A172 (cell line): ENCODE results near the gene NF2. TPM values are rescaled to one million over a fixed set of nuclear protein-coding genes. Genes with fewer than 3 reads are reported as not detected.

ENCODE experiments used
- DNase-seq: peaks from one replicate; pipeline ENCODE4 v3.0.0-alpha.2; 2015; ENCODE audit warnings: low spot score
- total RNA-seq: library from RNA; depleted of rRNA; stranded (reverse); fragments of >200 nt; shearing (Covaris generic); gene quantifications from 2 replicates; pipeline ENCODE4 v1.2.3, GENCODE V29; 2014

Gene NF2
- total RNA-seq, 1 experiment from 2014 or later: 3.7 TPM

DNA sequence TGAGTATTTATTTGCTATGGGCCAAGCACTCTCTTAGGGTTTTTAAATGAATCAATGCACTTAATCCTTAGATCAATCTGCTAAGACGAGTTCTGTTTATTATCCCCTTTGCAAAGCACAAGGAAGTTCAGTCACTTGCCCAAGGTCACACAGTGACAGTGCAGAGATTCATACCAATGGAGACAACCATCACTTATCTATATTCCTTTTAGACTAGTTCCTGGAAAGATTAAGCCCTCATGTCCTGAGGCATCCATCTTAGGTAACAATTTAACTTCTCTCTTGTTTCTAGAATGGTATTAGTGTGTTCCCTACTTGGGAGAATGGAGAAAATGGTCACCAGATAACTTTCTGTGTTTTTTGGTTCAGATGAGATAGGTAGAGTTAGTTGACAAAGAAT lies 28.3 kb downstream of the NF2 start:
- DNase-seq: no peak

DNA sequence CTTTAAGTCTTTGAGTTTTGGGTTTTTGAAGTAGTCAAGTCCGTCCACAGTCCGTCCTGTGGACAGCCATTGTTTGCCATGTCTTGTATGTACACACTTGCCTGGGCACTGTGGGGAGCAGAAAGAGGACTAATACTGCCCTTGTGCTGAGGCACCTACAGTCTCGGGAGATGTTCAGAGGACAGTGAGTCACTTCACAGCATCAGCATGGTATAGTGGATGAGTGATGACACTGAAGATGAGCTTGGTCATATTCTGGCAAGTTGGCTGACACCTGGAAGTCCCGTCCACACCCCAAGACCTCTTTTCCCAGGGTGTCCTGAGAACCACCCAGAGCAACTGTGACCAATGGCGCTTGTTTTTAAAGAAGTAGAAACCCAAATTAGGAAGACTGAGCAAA lies 29.2 kb downstream of the NF2 start:
- DNase-seq: no peak

DNA sequence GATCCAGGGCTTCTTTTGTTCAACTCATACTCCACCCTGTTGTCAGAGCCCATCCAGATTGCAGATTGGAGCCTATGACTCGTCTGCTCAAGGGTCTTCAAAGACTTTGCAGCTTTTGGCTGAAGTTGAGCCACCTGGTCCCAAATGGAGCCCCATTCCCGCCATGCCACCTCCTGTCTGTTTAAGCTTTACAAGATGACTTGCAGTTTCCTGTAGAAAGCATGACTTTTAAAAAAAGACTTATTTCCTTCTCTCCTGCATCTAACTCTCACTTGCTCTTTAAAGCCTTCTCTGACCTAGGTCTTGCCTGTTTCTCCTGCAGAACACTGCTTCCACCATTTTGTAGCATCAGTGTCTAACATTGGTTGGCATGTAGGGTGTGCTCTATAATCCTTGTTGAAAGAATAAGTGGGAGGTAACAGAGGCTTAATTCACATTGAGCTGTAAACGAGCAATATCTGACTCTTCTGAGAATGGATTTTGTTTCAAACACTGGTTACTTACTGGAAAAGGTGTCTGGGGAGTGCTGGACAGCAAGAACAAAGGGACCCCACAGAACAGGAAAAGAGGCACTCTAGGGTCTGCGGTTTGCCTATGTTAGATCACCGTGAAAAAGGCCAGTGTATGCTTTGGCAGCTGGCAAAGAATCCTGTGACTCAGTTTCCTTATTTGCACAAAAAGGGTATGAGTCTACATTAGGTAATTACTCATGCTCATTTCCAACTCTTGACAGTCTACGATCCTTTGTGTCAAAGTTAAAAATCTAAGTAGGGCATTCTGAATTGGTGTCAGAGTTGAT lies 30.3 kb downstream of the NF2 start:
- DNase-seq: no peak

DNA sequence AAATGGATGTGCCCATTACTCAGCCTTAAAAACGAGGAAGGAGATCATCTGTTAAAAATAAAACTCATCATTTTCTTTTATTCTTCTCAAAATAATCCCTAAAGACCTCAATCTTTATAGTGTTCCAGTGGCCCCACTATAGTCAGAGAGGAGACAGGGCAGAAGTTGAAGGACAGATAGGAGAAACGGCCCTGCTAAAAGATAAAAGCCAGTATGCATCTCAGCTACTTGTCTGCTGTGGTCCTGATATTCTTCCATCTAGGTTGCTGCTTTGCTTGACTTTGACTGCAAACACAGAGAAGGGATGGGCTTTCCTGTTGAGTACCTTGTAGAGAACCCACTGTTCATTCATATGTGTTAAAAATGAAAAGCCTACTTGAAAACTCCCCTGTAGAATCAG lies 31.4 kb downstream of the NF2 start:
- no peak for DNase-seq

DNA sequence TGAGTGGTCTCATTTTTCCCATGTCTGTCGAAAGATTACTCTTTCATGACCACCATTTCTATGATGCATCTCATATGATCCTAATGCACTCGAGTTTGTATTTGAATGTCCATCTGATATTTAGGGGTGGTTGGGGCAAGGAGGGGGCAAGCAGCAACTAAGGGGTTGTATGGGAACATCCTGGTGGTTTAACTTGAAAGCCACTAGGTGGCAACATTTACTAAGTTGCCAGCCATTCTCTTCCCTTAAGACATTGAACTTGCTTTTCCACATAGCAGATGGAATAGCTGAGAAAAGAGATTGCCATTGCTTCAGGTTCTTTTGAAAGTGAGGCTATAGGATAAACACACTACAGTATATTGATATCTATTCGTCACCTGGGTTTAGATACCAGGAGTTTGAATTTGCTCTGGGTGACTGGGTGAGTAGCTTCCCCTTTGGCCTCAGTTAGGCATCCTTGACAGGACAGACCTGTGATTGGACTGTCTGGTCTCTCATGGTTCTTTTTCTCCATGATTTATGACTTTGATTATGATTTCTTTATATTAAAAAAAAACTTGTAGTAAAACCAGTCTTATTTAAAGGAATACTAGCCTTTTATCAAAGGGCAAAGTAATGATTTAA lies 32.4 kb downstream of the NF2 start:
- DNase-seq: peak; percentile 36

DNA sequence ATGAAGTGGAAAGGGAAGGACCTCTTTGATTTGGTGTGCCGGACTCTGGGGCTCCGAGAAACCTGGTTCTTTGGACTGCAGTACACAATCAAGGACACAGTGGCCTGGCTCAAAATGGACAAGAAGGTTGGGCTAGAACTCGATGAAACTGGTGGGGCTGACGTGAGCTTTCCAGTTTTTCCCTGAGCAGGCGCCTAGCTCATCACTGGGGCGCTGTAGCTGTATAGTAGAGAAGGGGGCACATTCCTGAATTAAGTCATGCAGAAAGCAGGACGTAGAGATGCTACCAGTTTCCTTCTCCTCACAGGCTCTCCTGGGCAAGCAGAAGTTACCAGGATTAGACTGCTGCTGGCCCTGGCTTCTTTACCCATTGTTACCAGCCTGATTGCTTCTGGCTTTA lies 33.3 kb downstream of the NF2 start:
- no peak for DNase-seq

DNA sequence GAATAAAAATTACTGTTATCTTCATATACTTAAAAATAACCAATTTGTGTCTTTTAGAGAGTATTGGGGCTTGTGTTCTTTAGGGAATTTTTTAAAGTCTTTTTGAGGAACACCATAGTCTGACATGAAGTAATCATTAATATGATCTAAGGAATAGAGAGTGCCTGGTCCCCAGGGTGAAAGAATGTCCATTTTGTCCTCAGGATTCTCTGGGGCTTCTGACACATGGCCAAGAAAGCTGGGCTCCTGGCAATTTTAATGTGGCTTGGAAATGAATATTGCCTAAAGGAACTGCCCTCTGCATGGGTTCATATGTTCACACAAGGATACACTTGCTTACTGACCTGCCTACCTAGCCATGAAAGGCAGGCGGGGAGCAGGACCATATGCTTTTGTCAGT lies 33.7 kb downstream of the NF2 start:
- DNase-seq: no peak

DNA sequence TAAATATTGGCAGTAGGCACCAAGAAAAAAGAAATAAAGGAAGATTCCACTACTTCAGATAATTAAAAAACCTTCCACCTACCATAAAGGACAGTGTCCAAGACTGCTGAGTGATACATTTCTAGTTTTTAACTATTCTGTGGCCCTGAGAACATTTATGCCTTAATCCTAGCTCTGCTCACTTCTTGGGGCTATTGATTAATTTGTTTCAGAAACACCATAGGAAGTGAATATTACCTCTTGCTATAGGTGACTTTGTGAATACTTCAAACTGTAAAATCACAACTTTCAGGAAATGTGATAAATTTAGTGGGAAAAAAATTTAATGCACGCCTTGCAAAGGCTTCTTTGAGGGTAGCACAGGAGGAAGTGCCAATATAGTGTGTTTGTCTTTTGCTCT lies 35.2 kb downstream of the NF2 start:
- no peak for DNase-seq

DNA sequence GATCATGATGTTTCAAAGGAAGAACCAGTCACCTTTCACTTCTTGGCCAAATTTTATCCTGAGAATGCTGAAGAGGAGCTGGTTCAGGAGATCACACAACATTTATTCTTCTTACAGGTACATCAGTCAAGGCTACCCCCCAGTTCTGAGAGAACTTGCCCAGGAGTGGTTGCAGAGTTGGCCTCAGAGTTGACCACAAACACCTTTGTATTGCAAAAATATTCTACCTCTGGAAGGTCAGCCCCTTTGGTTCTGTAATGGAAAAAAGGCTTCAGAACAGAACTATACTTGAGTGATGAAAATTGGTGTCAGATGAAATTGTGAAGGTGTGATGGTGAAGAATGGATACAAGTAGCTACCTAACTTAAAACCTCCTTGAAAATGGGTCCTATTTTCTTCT lies 35.7 kb downstream of the NF2 start:
- no peak for DNase-seq

DNA sequence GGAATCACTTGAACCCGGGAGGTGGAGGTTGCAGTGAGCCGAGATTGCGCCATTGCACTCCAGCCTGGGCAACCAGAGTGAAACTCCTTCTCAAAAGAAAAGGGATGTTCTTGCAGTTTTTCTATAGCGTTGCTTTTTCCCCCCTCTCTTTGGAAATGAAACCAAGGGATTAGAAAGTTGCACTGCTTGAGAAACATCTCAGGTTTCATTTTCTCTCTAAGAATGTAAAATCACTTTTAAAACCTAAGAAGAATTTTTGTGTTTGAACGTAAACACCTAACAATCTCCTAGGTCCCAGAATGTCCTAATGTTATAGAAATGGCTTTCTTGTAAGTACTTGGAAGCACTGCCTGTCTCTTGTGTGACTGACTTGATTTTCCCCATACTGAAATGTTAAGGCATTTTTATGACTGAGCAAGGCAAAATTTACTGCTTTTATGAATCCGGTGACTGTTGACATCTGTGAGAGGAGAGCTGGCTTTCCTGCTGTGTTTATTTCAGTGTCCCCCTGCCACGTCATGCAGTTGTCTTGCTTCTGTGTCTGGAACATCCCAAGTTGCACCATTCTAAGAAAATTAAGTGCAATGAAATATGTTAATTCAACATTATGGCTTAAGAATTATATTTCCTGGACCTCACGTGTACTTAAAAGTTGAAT lies 37.7 kb downstream of the NF2 start:
- no peak for DNase-seq

DNA sequence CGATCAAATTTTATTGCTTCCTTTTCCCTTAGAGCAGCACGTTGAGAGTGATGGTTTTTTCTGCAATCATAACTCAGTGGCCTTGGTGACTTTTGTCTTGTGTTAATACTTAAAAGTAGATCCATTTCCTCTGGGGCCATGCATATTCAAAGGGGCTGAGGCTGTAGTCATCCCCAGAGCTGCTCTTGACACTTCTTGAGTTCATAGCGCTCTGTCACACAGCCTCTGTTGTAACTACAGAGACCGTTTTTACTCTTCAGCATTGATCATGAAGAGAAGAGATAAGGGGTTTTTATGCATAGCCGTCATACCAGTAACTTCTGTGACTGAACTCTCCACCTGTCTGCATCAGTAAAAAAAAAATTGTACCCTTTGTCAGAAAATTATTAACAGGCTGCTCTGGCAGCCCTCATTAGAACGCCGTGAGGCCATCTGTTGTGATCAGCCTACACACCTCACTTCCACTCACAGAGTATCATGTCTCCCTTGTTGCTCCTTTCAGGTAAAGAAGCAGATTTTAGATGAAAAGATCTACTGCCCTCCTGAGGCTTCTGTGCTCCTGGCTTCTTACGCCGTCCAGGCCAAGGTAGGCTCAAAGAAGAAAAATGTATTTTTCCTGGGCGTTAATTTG lies 38.4 kb downstream of the NF2 start:
- DNase-seq: no peak

DNA sequence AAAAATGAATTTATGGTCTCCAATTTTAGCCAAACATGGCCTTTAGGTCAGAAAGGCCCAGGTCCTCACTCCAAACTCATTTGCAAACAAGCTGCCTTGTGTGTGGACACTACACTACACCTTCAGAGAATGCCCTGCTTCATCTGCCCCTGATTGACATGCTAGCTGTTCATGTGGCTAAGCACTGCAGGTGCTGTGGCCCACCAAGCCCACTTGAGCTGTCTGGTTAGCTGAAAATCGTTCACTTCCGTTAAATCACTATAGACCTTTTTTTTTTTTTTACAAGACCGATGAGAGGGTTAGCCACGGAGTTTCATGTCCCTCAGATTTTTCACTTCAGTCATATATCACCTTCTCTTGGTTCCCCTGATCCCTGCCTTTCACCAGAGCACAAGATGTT lies 39.3 kb downstream of the NF2 start:
- DNase-seq: no peak

DNA sequence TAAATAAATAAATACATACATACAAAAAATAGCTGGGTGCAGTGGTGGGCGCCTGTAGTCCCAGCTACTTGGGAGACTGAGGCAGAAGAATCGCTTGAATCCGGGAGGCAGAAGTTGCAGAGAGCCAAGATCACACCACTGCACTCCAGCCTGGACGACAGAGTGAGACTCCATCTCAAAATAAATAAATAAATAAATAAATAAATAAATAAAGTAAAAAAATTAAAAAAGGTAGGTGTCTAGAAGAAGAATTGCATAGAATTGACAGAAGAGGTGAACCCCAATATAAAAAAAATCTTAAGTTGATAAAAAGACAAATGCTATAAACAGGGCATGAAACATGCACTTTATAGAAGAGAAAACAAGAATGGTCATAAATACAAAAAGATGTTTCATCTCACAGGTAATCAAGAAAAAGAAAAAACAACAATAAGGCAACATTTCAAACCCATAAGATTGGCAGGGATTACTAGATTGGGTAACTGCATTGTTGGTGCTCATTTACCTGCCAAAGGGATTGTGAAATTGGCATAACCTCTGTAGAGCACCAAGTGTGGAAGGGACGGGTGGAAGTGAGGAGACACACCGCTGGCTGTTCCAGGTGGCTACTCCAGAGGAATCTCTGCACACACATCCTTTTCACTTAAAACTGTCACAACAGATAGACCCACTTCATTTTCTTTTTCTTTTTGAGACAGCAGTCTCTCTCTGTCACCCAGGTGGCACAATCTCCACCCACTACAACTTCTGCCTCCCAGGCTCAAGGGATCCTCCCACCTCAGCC lies 44.7 kb downstream of the NF2 start:
- DNase-seq: no peak

DNA sequence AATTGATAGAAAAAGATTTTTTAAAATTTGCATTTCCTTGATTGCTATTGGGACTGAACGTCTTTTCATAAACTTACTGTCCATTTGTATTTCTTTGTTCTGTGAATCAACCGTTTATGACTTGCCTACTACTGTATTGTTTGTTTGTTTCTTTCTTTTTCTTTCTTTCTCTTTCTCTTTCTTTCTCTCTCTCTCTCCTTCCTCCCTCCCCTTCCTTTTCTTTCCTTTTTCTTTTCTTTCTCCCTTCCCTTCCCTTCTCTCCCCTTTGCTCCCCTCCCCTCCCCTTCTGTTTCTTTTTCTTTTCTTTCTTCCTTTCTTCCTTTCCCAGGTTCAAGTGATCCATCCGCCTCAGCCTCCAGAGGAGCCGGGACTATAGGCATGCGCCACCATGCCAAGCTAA lies 46.9 kb downstream of the NF2 start:
- no peak for DNase-seq

DNA sequence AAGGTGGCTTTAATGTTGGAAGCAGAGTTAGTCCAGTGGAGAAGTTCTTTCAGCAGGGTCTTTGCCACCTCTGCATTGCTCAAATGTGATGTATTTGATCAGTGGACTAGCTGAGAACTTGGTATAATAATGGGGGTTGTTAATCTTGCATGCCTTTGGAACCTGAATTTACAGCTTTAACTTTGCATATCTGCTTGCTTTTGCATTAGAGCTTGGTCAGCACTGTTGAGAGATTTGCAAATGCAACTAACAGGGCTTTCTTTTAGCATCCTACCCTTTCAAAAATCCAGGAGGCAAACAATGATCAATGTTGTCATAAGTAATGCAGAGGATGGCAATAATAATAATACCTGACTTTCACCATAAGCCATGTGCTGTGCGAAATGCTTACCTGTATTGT lies 48.2 kb downstream of the NF2 start:
- DNase-seq: no peak

DNA sequence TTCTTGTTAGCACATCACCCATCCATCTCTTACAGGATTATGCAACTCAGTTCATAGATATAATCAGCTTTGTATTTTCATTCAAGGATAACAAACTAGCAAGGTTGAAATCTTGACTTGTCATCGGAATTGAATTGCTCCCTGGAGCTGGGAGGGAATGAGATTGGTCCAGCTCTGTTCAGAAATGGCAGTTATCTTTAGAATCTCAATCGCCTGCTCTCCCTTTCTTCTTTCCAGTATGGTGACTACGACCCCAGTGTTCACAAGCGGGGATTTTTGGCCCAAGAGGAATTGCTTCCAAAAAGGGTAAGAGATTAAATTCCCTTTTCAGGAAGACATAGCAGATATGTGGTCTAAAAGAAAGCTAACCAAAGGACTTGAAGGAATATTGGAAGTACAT lies 51.0 kb downstream of the NF2 start:
- no peak for DNase-seq

DNA sequence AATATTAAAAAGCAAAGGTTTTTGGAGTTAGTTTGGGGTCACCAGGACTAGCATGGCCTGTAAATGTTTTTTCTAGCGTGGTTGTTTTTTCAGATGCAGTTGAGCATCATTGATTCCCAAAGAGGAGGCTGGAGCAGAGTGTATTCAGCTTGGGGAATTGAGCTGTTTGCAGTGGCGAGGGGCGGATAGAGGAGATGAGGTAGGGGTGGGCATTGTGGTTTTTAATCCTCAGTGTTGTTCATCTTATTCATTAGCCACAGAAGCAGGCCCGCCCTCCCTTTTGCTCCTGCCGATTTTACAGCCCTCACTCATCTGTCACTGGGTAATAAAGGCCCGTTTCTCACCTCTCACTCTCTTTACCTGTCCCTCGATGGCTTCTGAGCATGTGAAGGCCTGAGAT lies 51.4 kb downstream of the NF2 start:
- no peak for DNase-seq

DNA sequence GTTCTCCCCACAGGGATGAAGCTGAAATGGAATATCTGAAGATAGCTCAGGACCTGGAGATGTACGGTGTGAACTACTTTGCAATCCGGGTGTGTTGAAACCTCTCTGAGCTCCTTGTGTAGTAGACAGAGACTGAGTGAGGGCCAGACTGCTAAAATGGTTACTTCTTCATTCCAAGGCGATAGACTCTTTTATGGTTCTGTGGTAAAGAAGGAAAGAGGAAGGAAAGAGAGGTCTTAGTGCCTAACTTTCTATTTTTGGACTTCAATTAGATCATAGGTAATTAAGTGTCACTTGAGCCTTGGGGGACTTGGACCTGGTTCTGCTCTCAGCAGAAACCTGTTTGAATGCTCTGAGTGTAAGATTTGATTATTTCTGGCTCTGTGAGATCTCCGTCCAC lies 54.7 kb downstream of the NF2 start:
- DNase-seq: no peak

DNA sequence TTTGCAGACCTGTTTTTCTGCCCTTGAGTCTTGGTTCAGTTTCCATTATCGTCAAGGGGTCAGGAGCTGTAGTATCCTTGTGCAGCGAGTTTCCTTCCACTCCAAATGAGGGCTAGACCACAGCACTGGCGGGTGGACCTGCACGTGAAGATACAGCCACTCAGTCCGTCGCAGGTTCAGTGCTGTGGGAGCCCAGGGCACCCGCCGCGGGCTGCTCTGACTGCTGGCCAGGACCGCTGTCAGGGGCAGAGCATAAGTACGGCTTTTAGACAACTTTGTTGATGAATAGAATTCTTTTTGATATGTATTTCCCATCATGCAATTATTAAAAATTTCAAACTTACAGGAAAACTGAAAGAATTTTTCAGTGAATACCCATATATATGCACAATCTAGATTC lies 56.6 kb downstream of the NF2 start:
- no peak for DNase-seq

DNA sequence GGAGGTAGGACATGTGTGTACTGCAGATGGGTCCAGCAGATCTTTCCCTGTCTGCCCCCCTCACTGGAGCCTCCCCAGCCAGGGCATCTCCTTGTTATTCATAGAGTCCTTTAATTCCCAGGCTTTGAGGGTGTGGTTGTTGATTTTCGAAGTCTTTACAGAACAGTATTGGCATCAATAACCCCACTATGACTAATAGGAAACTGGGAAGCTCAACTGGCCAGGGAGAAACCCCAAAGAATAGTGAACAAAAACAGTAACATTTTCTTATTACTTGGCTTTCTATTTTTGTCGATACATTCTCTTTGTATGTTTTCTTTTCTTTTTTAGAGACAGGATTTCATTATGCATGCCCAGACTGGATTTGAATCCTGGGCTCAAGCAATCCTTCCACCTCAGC lies 57.9 kb downstream of the NF2 start:
- DNase-seq: no peak

DNA sequence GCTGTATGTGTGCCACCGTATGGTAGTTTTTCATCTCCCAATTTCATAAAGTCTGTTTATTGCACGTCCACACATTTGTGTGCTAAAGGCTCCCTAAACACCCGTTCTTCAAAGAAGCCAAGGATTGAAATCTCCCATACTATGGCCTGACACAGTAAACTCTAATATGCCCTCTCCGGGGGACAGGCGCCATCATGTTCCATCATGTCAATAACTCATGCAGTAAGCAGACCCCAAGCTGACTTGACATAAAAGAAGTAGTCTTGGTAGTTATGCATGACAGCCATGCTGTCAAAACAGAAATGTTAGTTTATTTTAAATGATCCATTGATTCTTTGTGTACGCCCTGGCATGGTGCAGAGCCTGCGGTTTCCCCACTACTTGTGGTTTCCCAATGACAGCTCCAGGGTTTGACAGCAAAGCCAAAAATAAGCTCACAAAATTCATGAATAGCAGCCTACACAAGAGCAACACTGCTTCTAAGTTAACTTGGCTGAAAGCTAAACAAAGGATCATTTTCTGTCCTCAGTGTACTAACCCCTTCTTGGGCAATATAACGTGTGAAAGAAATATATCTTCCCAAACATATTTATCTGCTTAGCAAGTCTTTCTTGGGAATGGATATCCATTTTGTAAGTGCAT lies 59.9 kb downstream of the NF2 start:
- DNase-seq: no peak

DNA sequence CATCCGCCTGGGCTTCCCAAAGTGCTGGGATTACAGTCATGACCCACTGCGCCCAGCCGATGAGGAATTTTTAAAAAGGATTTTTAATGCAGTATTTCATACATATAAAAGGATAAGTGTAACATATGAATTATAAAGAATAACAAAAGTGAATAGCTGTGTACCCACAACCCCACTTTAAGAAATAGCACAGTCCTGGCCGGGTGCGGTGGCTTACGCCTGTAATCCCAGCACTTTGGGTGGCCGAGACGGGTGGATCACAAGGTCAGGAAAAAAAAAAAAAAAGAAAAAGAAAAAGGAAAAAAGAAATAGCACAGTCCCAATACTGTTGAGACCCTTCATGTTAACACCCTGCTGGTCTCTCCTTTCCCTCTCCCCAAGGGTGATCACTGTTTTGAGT lies 62.1 kb downstream of the NF2 start:
- DNase-seq: no peak
